ENCODE measurements around the gene KSR2.
A peak's percentile ranks its signal among the peaks of the same experiment; 100 is the strongest.

DNA sequence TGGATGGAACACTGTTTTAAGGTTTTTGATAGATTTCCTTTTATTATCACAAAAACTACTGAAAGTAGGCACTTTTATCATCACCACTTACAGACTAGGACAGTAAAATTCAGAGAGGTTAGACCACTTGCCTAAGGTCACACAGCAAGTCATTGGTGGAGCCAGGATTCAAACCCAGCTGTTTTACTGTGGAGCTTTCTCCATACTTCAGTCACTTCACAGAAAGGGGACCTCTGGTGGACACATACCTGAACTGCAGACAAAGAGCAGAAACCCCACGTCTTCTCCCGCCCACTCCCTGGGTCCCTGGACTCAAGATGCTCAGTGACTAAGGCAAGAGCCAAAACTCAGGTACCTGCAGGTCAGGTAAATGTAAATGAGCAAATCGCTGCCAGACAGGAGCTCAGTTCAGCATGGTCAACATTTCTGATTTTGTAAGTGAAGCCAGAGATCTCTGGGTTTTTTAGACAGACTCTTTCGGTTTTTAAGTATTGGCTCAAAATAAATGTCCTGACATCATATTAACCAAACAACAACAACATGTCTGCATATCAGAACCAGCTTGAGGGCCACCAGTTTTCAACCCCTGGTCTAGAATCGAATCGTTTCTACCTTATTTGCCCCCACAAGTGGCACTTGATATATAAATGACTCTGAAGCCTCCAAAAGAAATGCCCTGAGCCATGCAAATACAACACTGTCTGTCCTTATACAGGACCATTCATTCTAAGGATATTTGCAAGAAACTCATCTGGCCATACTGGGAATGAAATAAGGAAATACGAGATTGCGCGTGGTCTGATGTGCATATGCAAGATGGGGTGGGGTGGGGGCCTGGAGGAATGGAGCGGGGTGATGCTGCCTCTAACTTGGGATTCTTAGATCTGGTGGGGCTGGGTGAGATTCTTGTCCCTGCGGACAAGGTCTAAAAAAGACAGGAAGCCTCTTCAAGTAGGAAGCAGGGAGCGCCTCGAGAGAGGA lies 110.9 kb downstream of the KSR2 start:
- TF ChIP-seq CTCF (conservative IDR thresholded peaks at IDR 0.05) (peak; percentile 76), EZH2 (IDR thresholded peaks at IDR 0.05; ENCODE audit: low read depth) (no peak)
